T-helper 2 cell treated with Interferon-gamma antibody and Interleukin-4, amounts not matched to agents 5 μg/mL and 100 μg/mL, for 36 hours (primary cell): Measurements from ENCODE around the gene AIRE.
"Not testable (repeated sequence)": the region's sequence is repeated elsewhere in the genome, so short reads cannot be mapped to it uniquely, and the experiment has no call there.

Experiments
- DNase-seq: peaks from one replicate; pipeline ENCODE4 v3.0.0; 2021; ENCODE audit warnings: low spot score
- H3K27ac Mint-ChIP-seq: one replicate; pipeline ENCODE4 v1.8.0; 2021; ENCODE audit warnings: mild to moderate bottlenecking, mixed read lengths
- H3K27me3 Mint-ChIP-seq: one replicate; pipeline ENCODE4 v1.8.0; 2021; ENCODE audit warnings: low read depth, mixed read lengths
- H3K36me3 Mint-ChIP-seq: one replicate; pipeline ENCODE4 v1.8.0; 2021; ENCODE audit warnings: low read depth, mixed read lengths
- H3K4me1 Mint-ChIP-seq: one replicate; pipeline ENCODE4 v1.8.0; 2021; ENCODE audit warnings: low read depth, mixed read lengths
- H3K4me3 Mint-ChIP-seq: one replicate; pipeline ENCODE4 v1.8.0; 2022; ENCODE audit warnings: mild to moderate bottlenecking, moderate library complexity, mixed read lengths
- H3K9me3 Mint-ChIP-seq: one replicate; pipeline ENCODE4 v1.8.0; 2021; ENCODE audit warnings: mixed read lengths

Gene AIRE

GRCh38 chr21:44285138-44285992, at the start of gene AIRE:
Gene AIRE, plus strand, starts transcription at chr21:44285876. Its CDS starts 131 bp downstream, at chr21:44286007.
- H3K36me3 Mint-ChIP-seq, result no peaks in the 10 kb centered on the region
- no peak for DNase-seq
- no peak within 1 kb of the TSS for H3K27ac Mint-ChIP-seq
- no peaks in the 10 kb centered on the region for H3K27me3 Mint-ChIP-seq
- peaks cover 3% of the 10 kb centered on the region for H3K4me1 Mint-ChIP-seq
- no peaks in the 10 kb centered on the region for H3K9me3 Mint-ChIP-seq
- H3K4me3 Mint-ChIP-seq, result no peak within 1 kb of the TSS

GRCh38 chr21:44240353-44240752, 45.3 kb upstream of the AIRE start:
- H3K36me3 Mint-ChIP-seq, DNase-seq, H3K9me3 Mint-ChIP-seq, H3K27me3 Mint-ChIP-seq, H3K4me3 Mint-ChIP-seq, H3K4me1 Mint-ChIP-seq, H3K27ac Mint-ChIP-seq: not testable (repeated sequence)

DNA sequence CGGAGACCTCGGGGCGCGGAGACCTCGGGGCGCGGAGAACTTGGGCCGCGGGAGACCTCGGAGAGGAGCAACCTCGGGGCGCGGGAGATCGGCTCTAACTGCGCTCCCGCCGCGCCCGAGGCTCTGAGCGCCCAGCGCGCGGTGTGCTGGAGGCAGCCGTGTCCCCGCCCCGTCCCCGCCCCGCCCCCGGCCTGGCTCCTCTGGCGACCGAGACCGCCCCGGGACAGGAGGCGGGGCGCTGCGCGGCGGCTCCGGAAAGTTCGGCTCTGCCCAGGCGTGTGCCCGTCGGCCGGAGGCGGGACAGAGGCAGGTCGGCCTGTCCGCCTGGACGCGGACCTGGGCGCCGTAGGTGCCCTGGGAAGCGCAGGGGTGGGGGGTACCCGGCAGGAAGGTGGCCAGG, 44.8 kb upstream of the AIRE start, which contains the start of gene ICOSLG:
TSS of gene ICOSLG (minus strand) at position 102 of the 400 bp plus-strand sequence. CDS start 126 bp downstream, outside the sequence.
- DNase-seq, H3K9me3 Mint-ChIP-seq, H3K36me3 Mint-ChIP-seq, H3K4me3 Mint-ChIP-seq, H3K27me3 Mint-ChIP-seq, H3K27ac Mint-ChIP-seq, H3K4me1 Mint-ChIP-seq: not testable (repeated sequence)

DNA sequence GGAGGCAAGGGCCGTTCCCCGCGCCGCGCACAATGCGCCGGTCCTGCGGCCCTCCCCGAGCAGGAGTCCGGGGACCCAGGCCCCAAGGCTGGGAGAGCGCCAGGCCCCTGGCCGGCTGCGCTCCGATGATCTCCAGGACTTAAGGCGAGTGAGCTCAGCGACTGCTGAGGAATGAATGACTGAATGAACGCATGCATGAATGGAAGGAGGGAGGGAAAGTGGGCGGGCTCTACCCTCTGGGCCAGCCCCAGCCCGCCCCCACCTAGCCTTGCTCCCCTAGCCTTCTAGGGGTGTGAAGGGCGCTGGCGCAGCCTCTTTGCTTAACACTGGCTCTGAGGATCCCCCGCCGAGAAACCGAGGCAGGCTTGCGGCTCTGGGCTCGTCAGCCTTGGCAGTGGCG, 44.4 kb upstream of the AIRE start:
- H3K36me3 Mint-ChIP-seq, H3K4me1 Mint-ChIP-seq, H3K27ac Mint-ChIP-seq, H3K9me3 Mint-ChIP-seq, H3K27me3 Mint-ChIP-seq, H3K4me3 Mint-ChIP-seq, DNase-seq: not testable (repeated sequence)

- not testable (repeated sequence) for H3K27ac Mint-ChIP-seq, H3K9me3 Mint-ChIP-seq, H3K36me3 Mint-ChIP-seq, H3K4me1 Mint-ChIP-seq, DNase-seq, H3K27me3 Mint-ChIP-seq, H3K4me3 Mint-ChIP-seq
These were observed 41.7 kb upstream of the AIRE start for GRCh38 chr21:44243980-44244379.

DNA sequence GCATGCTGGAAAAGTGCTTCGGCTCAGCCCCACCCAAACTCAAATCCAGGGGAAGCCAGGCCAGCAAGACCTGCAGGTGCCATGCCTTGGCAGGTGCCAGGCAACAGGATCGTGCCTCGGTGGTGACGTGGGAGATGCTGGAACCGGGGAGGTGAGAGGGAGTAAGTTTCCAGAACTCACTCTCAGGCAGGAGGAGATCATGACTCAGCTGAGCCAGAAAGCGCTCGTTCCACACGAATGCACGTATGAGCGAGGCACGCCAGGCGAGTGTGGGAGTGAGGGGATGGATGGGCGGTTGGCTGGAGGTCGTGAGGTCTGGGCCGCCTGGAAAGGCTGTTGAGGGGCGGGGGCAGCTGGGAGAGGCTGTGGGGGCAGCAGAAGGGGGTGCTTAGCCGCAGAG, 37.8 kb upstream of the AIRE start:
- not testable (repeated sequence) for H3K4me1 Mint-ChIP-seq, H3K27me3 Mint-ChIP-seq, H3K36me3 Mint-ChIP-seq, H3K9me3 Mint-ChIP-seq, DNase-seq, H3K27ac Mint-ChIP-seq, H3K4me3 Mint-ChIP-seq

DNA sequence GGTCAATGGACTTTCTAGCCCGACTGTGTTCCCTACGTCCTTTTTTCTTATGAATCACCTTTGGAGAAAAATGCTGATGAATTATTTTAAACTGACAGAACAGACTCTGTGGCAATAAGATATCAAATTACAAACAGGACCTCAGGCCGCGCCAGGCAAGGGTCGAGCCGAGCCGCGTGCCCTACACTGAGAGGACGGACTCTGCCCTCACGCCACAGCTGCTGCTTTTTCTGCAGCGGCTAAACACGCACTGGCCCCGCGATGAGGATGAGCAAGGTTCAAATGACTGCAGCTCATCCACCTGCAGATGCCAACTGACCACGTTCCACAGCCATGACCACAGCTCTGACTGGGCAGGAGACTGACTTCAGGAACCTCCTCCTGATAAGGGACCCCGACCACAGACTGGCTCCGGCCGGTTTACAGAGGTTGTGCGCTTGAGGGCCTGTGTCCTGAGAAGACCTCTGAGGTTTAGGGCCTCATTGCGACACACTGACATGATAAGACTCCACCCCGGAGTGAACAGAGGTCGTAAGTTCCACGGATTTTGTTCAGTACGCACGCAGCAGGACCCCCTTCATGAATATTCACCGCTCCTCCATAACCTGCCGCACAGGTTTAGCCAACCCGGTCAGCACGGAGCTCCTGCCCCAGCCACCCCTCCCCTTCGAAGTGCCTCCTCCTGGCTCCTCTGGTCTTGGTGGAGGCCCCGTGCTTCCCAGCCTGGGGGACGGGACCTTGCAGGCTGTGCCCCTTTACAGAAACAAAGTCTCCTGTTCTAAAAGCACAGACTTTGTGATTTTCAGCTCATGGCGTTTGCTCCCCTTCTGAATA, 36.3 kb upstream of the AIRE start:
- not testable (repeated sequence) for H3K27ac Mint-ChIP-seq, DNase-seq, H3K4me3 Mint-ChIP-seq, H3K27me3 Mint-ChIP-seq, H3K36me3 Mint-ChIP-seq, H3K9me3 Mint-ChIP-seq, H3K4me1 Mint-ChIP-seq

DNA sequence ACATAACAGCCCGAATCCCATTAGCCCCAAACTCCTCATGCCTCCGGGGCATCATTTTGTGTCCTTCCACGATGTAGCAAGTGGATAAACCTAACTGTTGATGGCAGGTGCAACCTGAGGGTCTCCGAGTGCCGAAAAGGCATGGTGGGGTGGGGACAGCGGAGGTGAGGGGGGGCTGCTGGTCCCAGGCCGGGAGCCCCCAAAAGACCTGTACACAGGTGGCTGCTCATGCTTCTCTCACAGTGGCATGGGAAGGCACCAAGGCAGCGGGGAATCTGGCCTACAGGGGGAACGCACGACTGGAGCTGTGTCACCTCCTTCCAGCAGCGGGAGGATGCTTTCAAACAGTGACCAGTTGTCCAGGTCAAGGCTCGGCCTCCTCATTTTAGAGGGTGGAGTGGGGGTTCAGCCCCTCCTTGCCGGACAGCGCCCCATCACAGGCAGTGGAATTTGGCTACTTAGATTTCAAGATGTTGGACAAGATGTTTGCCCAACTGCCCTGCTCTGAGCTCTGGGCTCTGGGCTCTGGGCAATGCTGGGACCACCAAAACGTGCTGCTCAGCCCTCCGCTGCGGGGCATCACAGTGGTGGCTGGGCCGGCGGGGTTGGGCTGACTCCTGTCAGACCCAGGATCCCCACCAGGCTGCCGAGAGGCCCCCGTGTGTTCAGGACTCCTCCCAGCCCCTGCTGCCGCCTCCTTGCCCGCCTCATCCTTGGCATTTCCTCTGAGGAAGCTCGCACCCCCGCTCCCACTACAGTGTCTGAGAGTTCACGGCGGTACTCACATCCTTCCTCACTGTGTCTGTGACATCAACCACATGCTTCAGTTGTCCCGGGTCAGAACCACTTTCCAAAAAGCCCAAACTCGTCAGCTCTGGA, 31.6 kb upstream of the AIRE start:
- Mint-ChIP-seq H3K36me3 (no peaks in the 10 kb centered on the region), H3K4me3 (no peak overlapping the region), H3K27ac (no peak overlapping the region), H3K9me3 (no peaks in the 10 kb centered on the region), H3K27me3 (peaks cover 8% of the 10 kb centered on the region), H3K4me1 (no peaks in the 10 kb centered on the region)
- no peak for DNase-seq

GRCh38 chr21:44255511-44255981, 30.1 kb upstream of the AIRE start:
- Mint-ChIP-seq H3K9me3 (no peaks in the 10 kb centered on the region), H3K27ac (no peak overlapping the region), H3K4me1 (peaks cover under 1% of the 10 kb centered on the region), H3K36me3 (no peaks in the 10 kb centered on the region), H3K27me3 (peaks cover 12% of the 10 kb centered on the region), H3K4me3 (no peak overlapping the region)
- no peak for DNase-seq

GRCh38 chr21:44258056-44258725, 27.5 kb upstream of the AIRE start:
- Mint-ChIP-seq H3K27ac (no peak overlapping the region), H3K4me1 (peaks cover 2% of the 10 kb centered on the region), H3K27me3 (peaks cover 13% of the 10 kb centered on the region), H3K9me3 (no peaks in the 10 kb centered on the region), H3K4me3 (no peak overlapping the region), H3K36me3 (no peaks in the 10 kb centered on the region)
- no peak for DNase-seq

GRCh38 chr21:44259082-44259705, 26.5 kb upstream of the AIRE start:
- no peaks in the 10 kb centered on the region for H3K36me3 Mint-ChIP-seq
- peaks cover 8% of the 10 kb centered on the region for H3K27me3 Mint-ChIP-seq
- no peak overlapping the region for H3K27ac Mint-ChIP-seq
- no peaks in the 10 kb centered on the region for H3K9me3 Mint-ChIP-seq
- H3K4me1 Mint-ChIP-seq, result peaks cover 2% of the 10 kb centered on the region
- DNase-seq, result no peak
- no peak overlapping the region for H3K4me3 Mint-ChIP-seq

DNA sequence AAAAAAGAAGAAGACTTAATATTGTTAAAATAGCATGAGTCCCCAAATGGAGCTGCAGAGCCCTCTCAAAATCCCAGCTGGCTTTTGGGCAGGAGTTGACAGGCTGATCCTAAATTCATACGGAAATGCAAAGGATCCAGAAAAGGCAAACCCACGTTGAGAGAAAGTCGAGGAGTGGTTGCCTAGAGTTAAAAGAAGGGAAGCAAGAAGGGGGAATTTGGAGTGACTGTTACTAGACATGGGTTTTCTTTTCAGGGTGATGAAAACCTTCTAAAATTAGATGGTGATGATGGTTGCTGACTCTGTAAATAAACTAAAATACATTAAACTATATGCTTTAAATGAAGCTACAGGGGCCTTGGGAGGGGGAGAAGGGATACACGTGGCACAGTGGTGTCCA, 25.6 kb upstream of the AIRE start:
- Mint-ChIP-seq H3K4me3 (no peak overlapping the region), H3K36me3 (no peaks in the 10 kb centered on the region), H3K27ac (no peak overlapping the region), H3K27me3 (peaks cover 5% of the 10 kb centered on the region), H3K4me1 (peaks cover 2% of the 10 kb centered on the region), H3K9me3 (no peaks in the 10 kb centered on the region)
- DNase-seq, result no peak
